Chondrocyte (in vitro differentiated cells): ENCODE data around the gene MAGEC1. TPM values are rescaled to one million over a fixed set of nuclear protein-coding genes. Genes with fewer than 3 reads are reported as not detected.
"Not testable (repeated sequence)": the region's sequence is repeated elsewhere in the genome, so short reads cannot be mapped to it uniquely, and the experiment has no call there.

Source experiments
- DNase-seq: peaks from one replicate; pipeline ENCODE4 v3.0.0; 2021; ENCODE audit warnings: mixed read lengths, low spot score
- H3K27ac Mint-ChIP-seq: one replicate; pipeline ENCODE4 v1.8.0; 2021; ENCODE audit warnings: mild to moderate bottlenecking, moderate library complexity, mixed read lengths; ENCODE audit not compliant: unreplicated experiment
- H3K27me3 Mint-ChIP-seq: 2 replicates; pipeline ENCODE4 v1.8.0; 2021; ENCODE audit warnings: low read depth, mixed read lengths
- H3K36me3 Mint-ChIP-seq: 2 replicates; pipeline ENCODE4 v1.8.0; 2021; ENCODE audit warnings: low read depth, mixed read lengths
- H3K4me1 Mint-ChIP-seq: 2 replicates; pipeline ENCODE4 v1.8.0; 2021; ENCODE audit warnings: low read depth, mild to moderate bottlenecking, mixed read lengths
- H3K4me3 Mint-ChIP-seq: one replicate; pipeline ENCODE4 v1.8.0; 2021; ENCODE audit warnings: mild to moderate bottlenecking, moderate library complexity, mixed read lengths; ENCODE audit not compliant: unreplicated experiment
- H3K9me3 Mint-ChIP-seq: 2 replicates; pipeline ENCODE4 v1.8.0; 2021; ENCODE audit warnings: low read depth, mixed read lengths
- CTCF ChIP-seq: fragments of 200-600 bp; sonication (generic); IDR thresholded peaks from 2 replicates; pipeline ENCODE4 v1.5.0; 2021; ENCODE audit warnings: antibody characterized with exemption, mild to moderate bottlenecking, moderate library complexity
- long read RNA-seq: library from polyadenylated mRNA; stranded (forward); transcript quantifications from one replicate; pipeline ENCODE4 v2.0.0, GENCODE V29; 2021
- total RNA-seq: library from RNA; stranded (reverse); gene quantifications from 3 replicates; pipeline ENCODE4 v1.2.1, GENCODE V29; 2021

The MAGEC1 gene
- total RNA-seq = not detected in 3 replicates
- long read RNA-seq = 0 reads

- H3K9me3 Mint-ChIP-seq = peaks cover 54% of the 10 kb centered on the region
Measured at GRCh38 chrX:141903400-141904155, at the start of gene MAGEC1. Gene MAGEC1, plus strand, starts transcription at chrX:141903894. Its CDS starts 1,179 bp downstream, at chrX:141905073.

GRCh38 chrX:141857479-141857878 is 46.2 kb upstream of the MAGEC1 start:
- no peak overlapping the region for H3K27ac Mint-ChIP-seq
- H3K36me3 Mint-ChIP-seq = no peaks in the 10 kb centered on the region
- H3K9me3 Mint-ChIP-seq = peaks cover 27% of the 10 kb centered on the region
- H3K27me3 Mint-ChIP-seq = no peaks in the 10 kb centered on the region
- no peak overlapping the region for H3K4me3 Mint-ChIP-seq
- no peaks in the 10 kb centered on the region for H3K4me1 Mint-ChIP-seq
- no peak for TF ChIP-seq CTCF
- no peak for DNase-seq

More at GRCh38 chrX:141903400-141904155, at the start of gene MAGEC1:
- no peak for TF ChIP-seq CTCF
- no peak for DNase-seq
- Mint-ChIP-seq H3K27ac (no peak within 1 kb of the TSS), H3K4me1 (no peaks in the 10 kb centered on the region), H3K27me3 (no peaks in the 10 kb centered on the region), H3K4me3 (no peak within 1 kb of the TSS), H3K36me3 (peaks cover 2% of the 10 kb centered on the region)

- Mint-ChIP-seq H3K4me1 (no peaks in the 10 kb centered on the region), H3K9me3 (peaks cover 19% of the 10 kb centered on the region), H3K36me3 (no peaks in the 10 kb centered on the region), H3K27me3 (no peaks in the 10 kb centered on the region), H3K4me3 (no peak overlapping the region), H3K27ac (no peak overlapping the region)
- no peak for DNase-seq
- no peak for TF ChIP-seq CTCF
Measured at GRCh38 chrX:141879616-141880015, 24.1 kb upstream of the MAGEC1 start.

- H3K9me3 Mint-ChIP-seq = peaks cover 46% of the 10 kb centered on the region
- H3K4me3 Mint-ChIP-seq, H3K4me1 Mint-ChIP-seq, H3K27ac Mint-ChIP-seq, H3K27me3 Mint-ChIP-seq, H3K36me3 Mint-ChIP-seq, DNase-seq: not testable (repeated sequence)
Measured at GRCh38 chrX:141888811-141889210, 14.9 kb upstream of the MAGEC1 start.

GRCh38 chrX:141894733-141895132 is 9.0 kb upstream of the MAGEC1 start:
- Mint-ChIP-seq H3K4me1 (no peaks in the 10 kb centered on the region), H3K27me3 (no peaks in the 10 kb centered on the region), H3K9me3 (peaks cover 37% of the 10 kb centered on the region), H3K27ac (no peak overlapping the region), H3K36me3 (no peaks in the 10 kb centered on the region), H3K4me3 (no peak overlapping the region)
- DNase-seq = no peak
- TF ChIP-seq CTCF = no peak

- no peak overlapping the region for H3K4me3 Mint-ChIP-seq
- H3K27me3 Mint-ChIP-seq = no peaks in the 10 kb centered on the region
- H3K4me1 Mint-ChIP-seq = no peaks in the 10 kb centered on the region
- H3K36me3 Mint-ChIP-seq = peaks cover 2% of the 10 kb centered on the region
- H3K9me3 Mint-ChIP-seq = peaks cover 45% of the 10 kb centered on the region
- no peak for TF ChIP-seq CTCF
- H3K27ac Mint-ChIP-seq = no peak overlapping the region
- no peak for DNase-seq
Measured at GRCh38 chrX:141897690-141898089, 6.0 kb upstream of the MAGEC1 start.
